Naive B cell (primary cell): ENCODE data around the gene ADGRB3. TPM values are rescaled to one million over a fixed set of nuclear protein-coding genes. Genes with fewer than 3 reads are reported as not detected.

ENCODE experiments used
- ATAC-seq, 2 donors: fragments of 150-1000 bp; cut with Tn5 transposase; 2 replicates each; pipeline ENCODE4 v1.10.0; 2021; ENCODE audit warnings: low read depth in 2 of 2, mild to moderate bottlenecking in 2 of 2, moderate library complexity in 2 of 2
- DNase-seq: peaks from one replicate; pipeline ENCODE4 v3.0.0; 2022
- H3K27ac Mint-ChIP-seq, 6 donors: one replicate each; pipeline ENCODE4 v1.8.0; 2020 to 2022; ENCODE audit warnings: mild to moderate bottlenecking in 6 of 6, mixed read lengths in 6 of 6, moderate library complexity in 5 of 6, inconsistent platforms in 2 of 6
- H3K27me3 Mint-ChIP-seq, 3 donors: one replicate each; pipeline ENCODE4 v1.8.0; 2021 to 2022; ENCODE audit warnings: mixed read lengths in 3 of 3, mild to moderate bottlenecking in 1 of 3
- H3K36me3 Mint-ChIP-seq, 2 donors: one replicate each; pipeline ENCODE4 v1.8.0; 2020 to 2022; ENCODE audit warnings: mixed read lengths in 2 of 2, inconsistent platforms in 1 of 2, mild to moderate bottlenecking in 1 of 2
- H3K4me1 Mint-ChIP-seq, 3 donors: one replicate each; pipeline ENCODE4 v1.8.0; 2020 to 2022; ENCODE audit warnings: mixed read lengths in 3 of 3, inconsistent platforms in 1 of 3, mild to moderate bottlenecking in 1 of 3, moderate library complexity in 1 of 3
- H3K4me3 Mint-ChIP-seq, 8 donors: one replicate each; pipeline ENCODE4 v1.8.0; 2020 to 2022; ENCODE audit warnings: mild to moderate bottlenecking in 8 of 8, mixed read lengths in 8 of 8, moderate library complexity in 8 of 8, inconsistent platforms in 2 of 8
- H3K9me3 Mint-ChIP-seq, 7 donors: one replicate each; pipeline ENCODE4 v1.8.0; 2020 to 2022; ENCODE audit warnings: mixed read lengths in 7 of 7, mild to moderate bottlenecking in 5 of 7, inconsistent platforms in 2 of 7, moderate library complexity in 1 of 7
- polyA plus RNA-seq, 6 donors: library from polyadenylated mRNA; unstranded; fragments of 300-500 nt; fragmentation: Illumina TruSeq; gene quantifications; one replicate each; pipeline ENCODE4 v1.2.3, GENCODE V29; 2021; ENCODE audit warnings: low read depth in 6 of 6

The ADGRB3 gene
- polyA plus RNA-seq, 6 donors from 2014 or later: not detected

DNA sequence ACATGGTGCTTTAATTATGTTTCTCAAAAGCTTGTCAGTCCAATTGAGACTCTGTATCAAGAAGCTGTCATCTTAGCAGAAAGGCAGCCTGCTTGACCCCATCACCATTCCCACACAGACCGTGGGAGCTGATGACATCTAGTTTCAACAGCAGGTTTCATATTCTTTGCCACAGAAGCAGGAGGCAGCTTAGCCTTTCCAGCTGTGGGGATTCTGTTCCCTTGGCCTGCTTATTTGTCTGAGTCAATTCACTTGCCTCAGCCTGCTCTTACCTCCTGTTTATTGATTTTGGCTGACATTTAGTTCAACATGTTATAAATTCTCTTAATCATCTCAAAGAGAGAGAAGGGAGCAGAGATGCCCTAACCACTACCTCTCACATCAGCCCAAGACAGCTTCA, 527.7 kb downstream of the ADGRB3 start:
- DNase-seq (no peak), ATAC-seq (no peak)
- peaks cover 0 to 3% (median 0%) of the 10 kb centered on the region in 7 donors for H3K9me3 Mint-ChIP-seq
- no peaks in the 10 kb centered on the region for H3K4me1 Mint-ChIP-seq
- no peak overlapping the region for H3K4me3 Mint-ChIP-seq
- no peaks in the 10 kb centered on the region for H3K27me3 Mint-ChIP-seq
- no peak overlapping the region for H3K27ac Mint-ChIP-seq
- no peaks in the 10 kb centered on the region for H3K36me3 Mint-ChIP-seq

DNA sequence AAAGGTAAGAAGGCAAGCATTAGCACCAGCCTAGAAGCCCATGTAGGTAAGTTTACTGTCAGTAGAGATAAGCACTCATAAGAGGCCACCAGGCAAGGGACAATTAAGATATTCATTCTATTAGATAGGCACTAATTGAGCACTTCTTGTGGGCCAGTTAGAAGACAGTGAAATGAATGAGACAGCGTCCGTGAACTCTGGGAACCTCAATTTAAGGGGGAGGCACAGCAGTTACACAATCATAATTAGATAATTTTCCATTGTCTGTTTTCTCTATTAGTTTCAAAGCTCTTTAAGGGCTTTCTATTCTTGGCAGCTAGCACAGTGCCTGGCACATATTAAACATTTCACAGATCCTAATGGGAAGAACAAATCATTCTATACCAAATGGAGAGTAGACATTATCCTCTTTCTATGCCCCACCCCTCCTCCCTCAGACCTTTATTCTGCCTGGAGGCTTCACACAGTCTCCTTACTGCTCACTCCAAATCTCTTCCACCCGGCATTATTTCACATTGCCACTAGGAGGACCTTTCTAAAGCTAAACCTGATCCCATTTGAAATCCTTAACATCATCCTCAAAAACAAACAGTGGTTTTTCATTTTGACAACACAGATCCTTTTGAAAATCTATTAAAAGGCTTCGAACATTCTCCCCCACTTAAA, 529.6 kb downstream of the ADGRB3 start:
- no peaks in the 10 kb centered on the region for H3K4me1 Mint-ChIP-seq
- DNase-seq (no peak), ATAC-seq (no peak)
- no peak overlapping the region for H3K27ac Mint-ChIP-seq
- no peak overlapping the region for H3K4me3 Mint-ChIP-seq
- H3K9me3 Mint-ChIP-seq: peaks cover 0 to 3% (median 0%) of the 10 kb centered on the region in 7 donors
- H3K36me3 Mint-ChIP-seq: no peaks in the 10 kb centered on the region
- no peaks in the 10 kb centered on the region for H3K27me3 Mint-ChIP-seq

DNA sequence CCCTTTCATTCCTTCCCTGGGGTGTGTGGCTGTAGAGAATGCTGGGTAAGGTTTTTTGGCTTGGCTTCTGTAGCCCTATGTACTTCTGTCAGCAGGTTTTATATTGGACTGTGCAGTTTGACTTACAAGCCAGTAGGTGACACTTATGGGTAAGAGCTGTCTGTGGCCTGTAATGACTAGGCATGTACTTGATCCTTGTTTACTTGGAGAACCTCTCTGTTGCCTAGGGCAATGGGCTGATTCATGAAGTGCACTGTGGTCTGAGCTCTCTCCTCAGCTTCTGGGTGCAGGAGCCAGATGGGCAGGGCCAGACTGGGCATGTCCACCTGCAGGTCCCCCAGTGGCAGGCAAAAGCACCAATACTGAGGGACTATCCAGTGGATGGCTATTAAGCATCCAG, 544.6 kb downstream of the ADGRB3 start:
- Mint-ChIP-seq H3K9me3 (peaks cover 0 to 7% (median 0%) of the 10 kb centered on the region in 7 donors), H3K36me3 (no peaks in the 10 kb centered on the region), H3K27ac (no peak overlapping the region), H3K4me1 (no peaks in the 10 kb centered on the region), H3K4me3 (no peak overlapping the region), H3K27me3 (no peaks in the 10 kb centered on the region)
- no peak for DNase-seq
- no peak for ATAC-seq

DNA sequence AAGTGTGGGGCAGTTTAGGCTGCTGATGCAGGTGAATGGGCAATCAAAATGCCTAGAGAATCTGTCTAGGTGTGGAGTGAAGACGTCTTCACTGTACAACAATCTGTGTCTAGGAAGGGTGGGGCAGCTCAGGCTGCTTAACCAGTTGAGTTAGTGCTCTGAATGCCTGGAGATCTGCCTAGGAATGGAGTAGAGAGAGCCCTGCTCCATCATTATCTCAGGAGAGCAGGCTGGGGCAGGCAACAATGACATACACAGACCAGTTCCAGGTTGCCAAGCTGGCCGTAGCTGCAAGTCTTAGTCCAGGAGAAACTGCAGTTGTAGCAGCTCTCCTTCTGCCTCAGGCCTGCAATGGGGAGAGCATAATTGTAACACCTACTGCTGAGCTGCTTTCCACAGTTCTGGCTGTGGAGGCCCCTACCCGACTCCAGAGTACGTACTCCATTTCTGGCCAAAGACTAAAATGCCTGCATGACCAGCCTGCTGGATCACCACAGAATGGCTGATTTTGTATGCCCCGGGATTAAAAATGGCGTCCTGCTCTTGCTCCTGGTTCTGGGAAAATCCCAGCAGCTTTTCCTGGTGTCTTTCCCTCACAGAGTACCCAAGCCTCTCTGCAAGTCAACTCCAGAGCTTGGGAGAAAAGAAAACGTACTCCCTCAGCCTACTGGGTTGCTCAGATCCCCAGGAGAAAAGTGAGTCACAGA, 545.4 kb downstream of the ADGRB3 start:
- no peaks in the 10 kb centered on the region for H3K4me1 Mint-ChIP-seq
- H3K36me3 Mint-ChIP-seq: no peaks in the 10 kb centered on the region
- H3K4me3 Mint-ChIP-seq: no peak overlapping the region
- DNase-seq (no peak), ATAC-seq (no peak)
- H3K27ac Mint-ChIP-seq: no peak overlapping the region
- peaks cover 0 to 7% (median 0%) of the 10 kb centered on the region in 7 donors for H3K9me3 Mint-ChIP-seq
- H3K27me3 Mint-ChIP-seq: no peaks in the 10 kb centered on the region

DNA sequence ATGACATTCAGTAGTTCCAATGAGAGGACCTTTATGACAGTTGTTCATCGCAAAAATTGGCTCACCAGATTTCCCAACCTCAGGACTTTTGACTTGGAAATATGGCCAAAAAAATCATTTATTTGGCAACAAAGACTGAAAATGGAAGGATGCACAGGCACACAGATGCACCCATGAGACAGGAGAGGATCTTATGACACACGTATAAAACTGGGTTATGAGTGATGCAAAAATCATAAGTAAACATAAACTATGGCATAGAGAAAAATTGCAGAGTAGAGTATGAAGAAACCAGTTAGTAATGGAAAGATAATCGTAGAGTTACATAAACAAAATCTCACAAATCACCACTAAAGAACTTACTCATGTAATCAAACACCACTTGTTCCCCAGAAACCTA, 546.9 kb downstream of the ADGRB3 start:
- Mint-ChIP-seq H3K4me1 (no peaks in the 10 kb centered on the region), H3K27me3 (no peaks in the 10 kb centered on the region), H3K27ac (no peak overlapping the region), H3K4me3 (no peak overlapping the region), H3K9me3 (peaks cover 0 to 5% (median 0%) of the 10 kb centered on the region in 7 donors), H3K36me3 (no peaks in the 10 kb centered on the region)
- ATAC-seq (no peak), DNase-seq (no peak)

DNA sequence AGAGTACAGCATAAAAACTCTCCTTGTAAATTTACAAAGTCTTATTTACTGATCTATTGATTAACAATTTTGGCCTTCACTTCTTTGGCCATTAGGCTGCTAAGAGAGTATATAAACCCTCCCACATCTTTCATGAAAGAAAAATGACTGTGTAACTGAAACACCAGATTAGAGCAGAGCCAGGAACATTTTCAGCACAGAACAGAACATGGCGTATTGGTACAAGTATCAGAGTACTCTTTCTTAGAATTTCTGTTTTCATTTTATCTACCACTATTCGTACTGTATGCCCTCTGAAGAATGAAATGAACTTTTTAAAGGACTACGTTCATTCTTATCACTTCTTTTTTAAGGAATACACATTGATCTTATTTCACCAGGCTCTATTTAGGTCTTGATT, 550.2 kb downstream of the ADGRB3 start:
- Mint-ChIP-seq H3K27me3 (no peaks in the 10 kb centered on the region), H3K36me3 (no peaks in the 10 kb centered on the region), H3K4me1 (no peaks in the 10 kb centered on the region), H3K9me3 (no peaks in the 10 kb centered on the region), H3K27ac (no peak overlapping the region), H3K4me3 (no peak overlapping the region)
- no peak for DNase-seq
- no peak for ATAC-seq

DNA sequence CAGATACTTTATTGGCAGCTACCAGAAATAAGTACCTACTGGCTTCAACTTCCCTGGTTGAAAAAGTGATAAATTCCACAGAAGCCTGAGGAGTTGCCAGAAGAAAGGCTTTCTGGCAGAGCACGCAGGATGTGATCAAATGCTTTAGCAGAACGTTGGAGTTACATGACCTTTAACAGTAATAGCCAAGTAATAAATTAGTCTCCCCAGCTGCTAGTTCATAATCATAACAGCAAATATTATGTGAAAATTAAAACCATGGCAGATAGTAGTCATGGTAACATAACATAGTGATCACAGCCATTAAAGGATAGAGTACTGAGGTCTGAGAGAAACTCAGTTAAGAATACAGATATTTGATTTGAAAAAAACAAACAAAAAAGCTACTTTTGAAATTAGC, 567.7 kb downstream of the ADGRB3 start:
- DNase-seq (no peak), ATAC-seq (no peak)
- Mint-ChIP-seq H3K36me3 (no peaks in the 10 kb centered on the region), H3K4me1 (no peaks in the 10 kb centered on the region), H3K4me3 (no peak overlapping the region), H3K9me3 (peaks cover 0 to 6% (median 0%) of the 10 kb centered on the region in 7 donors), H3K27me3 (no peaks in the 10 kb centered on the region), H3K27ac (no peak overlapping the region)

DNA sequence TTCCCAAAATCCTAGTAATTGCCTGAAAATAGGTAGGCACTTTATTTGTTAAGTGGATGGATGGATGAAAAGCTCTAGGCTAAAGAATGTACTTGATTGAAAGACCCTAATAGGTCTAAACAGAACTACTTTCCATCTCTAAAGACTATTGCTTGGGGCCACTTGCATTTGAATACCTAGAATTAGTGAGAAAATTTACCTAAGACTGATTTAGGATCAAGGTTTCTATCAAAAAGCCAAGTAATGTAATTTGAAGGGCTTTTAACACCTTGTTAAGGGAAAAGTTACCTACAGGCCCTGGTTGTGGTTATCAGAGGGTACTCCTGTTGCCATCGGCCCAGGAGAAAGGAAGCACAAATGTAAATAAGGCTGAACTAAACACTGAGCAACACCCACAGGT, 581.0 kb downstream of the ADGRB3 start:
- no peak overlapping the region for H3K4me3 Mint-ChIP-seq
- peaks cover 0 to 2% (median 0%) of the 10 kb centered on the region in 7 donors for H3K9me3 Mint-ChIP-seq
- no peaks in the 10 kb centered on the region for H3K4me1 Mint-ChIP-seq
- no peak overlapping the region for H3K27ac Mint-ChIP-seq
- H3K36me3 Mint-ChIP-seq: no peaks in the 10 kb centered on the region
- ATAC-seq (no peak), DNase-seq (no peak)
- H3K27me3 Mint-ChIP-seq: no peaks in the 10 kb centered on the region

DNA sequence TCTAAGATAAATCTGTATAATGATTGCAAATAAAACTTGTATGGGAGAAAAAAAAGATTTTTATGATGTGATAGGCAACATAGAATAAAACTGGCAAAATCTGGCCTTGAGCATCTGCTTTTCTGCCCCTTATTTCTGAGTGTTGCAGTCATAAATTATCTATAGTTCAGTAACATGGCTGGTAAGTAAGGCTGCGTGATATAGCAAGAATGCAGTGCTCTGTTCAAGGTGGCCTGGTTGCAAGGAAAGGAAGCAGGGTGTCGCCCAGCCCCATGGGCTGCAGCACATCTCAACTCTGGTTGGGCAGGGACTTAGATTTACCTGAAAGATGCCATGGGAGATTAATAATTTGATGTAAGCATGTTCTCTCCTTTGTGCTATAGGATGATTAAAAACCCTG, 582.3 kb downstream of the ADGRB3 start:
- Mint-ChIP-seq H3K27ac (no peak overlapping the region), H3K9me3 (peaks cover 0 to 2% (median 0%) of the 10 kb centered on the region in 7 donors), H3K4me3 (no peak overlapping the region), H3K36me3 (no peaks in the 10 kb centered on the region), H3K4me1 (no peaks in the 10 kb centered on the region), H3K27me3 (no peaks in the 10 kb centered on the region)
- DNase-seq (no peak), ATAC-seq (no peak)

DNA sequence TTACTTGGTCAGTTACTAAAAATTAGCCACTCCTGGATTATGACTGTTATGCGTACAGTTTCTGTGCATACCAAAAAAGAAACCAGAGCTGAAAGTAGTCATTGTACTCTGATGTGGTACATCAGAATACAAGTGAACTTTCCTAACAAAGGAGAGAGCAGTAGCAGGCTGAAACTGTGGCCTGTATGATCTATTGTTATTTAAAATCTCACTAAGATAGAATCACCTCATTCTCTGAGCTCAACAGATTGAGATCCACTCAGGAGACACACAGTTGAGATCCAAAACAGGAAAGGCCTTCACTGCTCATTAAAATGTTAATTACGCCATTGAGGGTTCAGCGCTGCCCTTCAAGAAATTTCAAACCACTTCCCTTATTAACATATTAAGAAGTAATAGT, 585.3 kb downstream of the ADGRB3 start:
- H3K9me3 Mint-ChIP-seq: no peaks in the 10 kb centered on the region
- H3K27ac Mint-ChIP-seq: no peak overlapping the region
- no peak overlapping the region for H3K4me3 Mint-ChIP-seq
- DNase-seq: no peak
- no peaks in the 10 kb centered on the region for H3K27me3 Mint-ChIP-seq
- ATAC-seq: no peak
- no peaks in the 10 kb centered on the region for H3K4me1 Mint-ChIP-seq
- H3K36me3 Mint-ChIP-seq: no peaks in the 10 kb centered on the region

DNA sequence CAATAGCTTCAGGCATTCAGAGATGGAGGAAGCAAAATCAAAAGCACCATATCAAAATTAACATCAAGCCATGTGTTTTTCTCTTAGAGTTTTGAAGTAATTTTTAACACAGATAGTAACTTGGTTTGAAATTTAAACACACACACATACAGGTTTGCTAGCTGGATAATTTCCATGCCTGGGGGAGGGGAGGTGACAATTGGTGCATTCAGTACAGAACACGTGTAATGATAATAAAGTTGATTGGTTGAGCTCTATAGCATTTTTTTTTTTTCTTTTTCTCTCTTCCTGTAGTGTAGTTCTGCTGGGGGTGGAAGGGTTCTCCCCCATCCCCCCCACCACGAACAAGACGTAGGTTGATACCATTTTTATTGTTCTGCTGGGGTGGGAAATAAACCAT, 596.9 kb downstream of the ADGRB3 start:
- Mint-ChIP-seq H3K9me3 (peaks cover 0 to 9% (median 0%) of the 10 kb centered on the region in 7 donors), H3K4me3 (no peak overlapping the region), H3K27me3 (peaks cover 0 to 15% (median 0%) of the 10 kb centered on the region in 3 donors), H3K4me1 (no peaks in the 10 kb centered on the region), H3K27ac (no peak overlapping the region), H3K36me3 (peaks cover 0 to 3% of the 10 kb centered on the region in 2 donors)
- no peak for ATAC-seq
- no peak for DNase-seq

DNA sequence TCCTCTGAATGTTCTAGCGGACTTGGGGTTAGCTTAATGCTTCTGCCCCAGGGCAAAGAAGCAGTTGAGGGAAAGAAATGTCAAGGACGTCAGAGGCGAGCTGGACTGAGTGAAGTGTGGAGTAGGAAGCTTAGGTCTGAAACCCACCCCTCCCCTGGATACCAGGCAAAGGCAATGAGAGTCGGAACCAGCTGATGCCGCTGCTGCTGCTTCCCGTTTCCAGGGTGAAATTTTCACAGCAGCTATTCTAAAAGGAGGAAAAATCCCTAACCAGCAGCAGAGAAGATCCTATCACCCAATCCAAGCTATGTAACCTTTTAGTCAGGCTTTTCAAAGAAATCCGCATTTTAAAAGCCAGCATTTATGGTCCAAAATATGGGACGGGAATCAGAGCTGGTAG, 597.4 kb downstream of the ADGRB3 start:
- Mint-ChIP-seq H3K27me3 (peaks cover 0 to 15% (median 0%) of the 10 kb centered on the region in 3 donors), H3K9me3 (peaks cover 0 to 9% (median 0%) of the 10 kb centered on the region in 7 donors), H3K4me3 (no peak overlapping the region), H3K27ac (no peak overlapping the region), H3K36me3 (peaks cover 0 to 3% of the 10 kb centered on the region in 2 donors), H3K4me1 (no peaks in the 10 kb centered on the region)
- DNase-seq (no peak), ATAC-seq (no peak)

DNA sequence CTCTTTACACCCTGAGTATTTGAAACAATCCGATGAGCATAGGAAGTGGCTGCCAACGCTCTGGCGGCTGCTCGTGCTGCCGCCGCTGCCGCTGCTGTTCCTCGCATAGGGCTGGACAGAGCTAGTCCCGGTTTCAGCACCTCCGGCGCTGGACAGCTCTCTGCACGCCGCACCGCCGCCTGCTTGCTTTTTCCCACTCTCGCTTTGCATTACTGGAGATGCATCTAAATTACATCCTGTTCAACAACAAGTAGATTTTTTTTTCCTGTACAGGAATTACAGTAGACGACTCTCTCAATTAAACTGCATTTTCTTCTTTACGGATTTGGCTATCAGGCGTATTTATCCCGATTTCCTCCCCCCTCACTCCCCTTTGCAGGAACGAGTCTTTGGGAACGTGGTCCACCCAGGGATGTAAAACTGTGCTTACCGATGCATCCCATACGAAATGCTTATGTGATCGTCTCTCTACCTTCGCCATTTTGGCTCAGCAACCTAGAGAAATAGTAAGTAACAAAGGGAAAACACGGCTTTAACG, 597.9 kb downstream of the ADGRB3 start:
- DNase-seq: no peak
- no peak for ATAC-seq
- Mint-ChIP-seq H3K27me3 (peaks cover 0 to 15% (median 0%) of the 10 kb centered on the region in 3 donors), H3K27ac (peak overlapping the region in 2 of 6 donors; percentile 72 to 78), H3K4me3 (peak overlapping the region in 1 of 8 donors; percentile 11), H3K9me3 (peaks cover 0 to 9% (median 0%) of the 10 kb centered on the region in 7 donors), H3K4me1 (no peaks in the 10 kb centered on the region), H3K36me3 (peaks cover 0 to 3% of the 10 kb centered on the region in 2 donors)

DNA sequence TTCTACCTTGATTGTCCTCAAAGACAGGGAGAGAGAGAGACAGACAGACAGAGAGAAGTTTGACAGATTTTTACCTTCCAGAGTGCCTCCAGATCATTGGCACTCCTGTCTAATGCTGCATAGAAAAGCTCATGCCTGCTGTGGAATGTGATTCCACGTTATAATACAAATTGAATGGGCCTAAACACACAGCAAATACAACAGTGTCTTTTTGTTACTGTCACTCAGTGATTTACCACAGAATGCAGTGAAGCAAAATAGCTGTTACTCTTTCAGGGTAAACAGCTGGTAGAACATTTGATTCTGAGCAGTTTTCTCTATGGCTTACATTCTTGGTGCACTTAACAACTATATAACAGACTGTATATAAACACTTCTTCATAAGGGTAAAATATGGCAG, 603.0 kb downstream of the ADGRB3 start:
- no peak for DNase-seq
- H3K27ac Mint-ChIP-seq: no peak overlapping the region

More for the DNA sequence above, 603.0 kb downstream of the ADGRB3 start:
- peaks cover 0 to 3% (median 0%) of the 10 kb centered on the region in 3 donors for H3K27me3 Mint-ChIP-seq
- peaks cover 0 to 4% (median 0%) of the 10 kb centered on the region in 7 donors for H3K9me3 Mint-ChIP-seq
- H3K36me3 Mint-ChIP-seq: peaks cover 0 to 2% of the 10 kb centered on the region in 2 donors
- no peaks in the 10 kb centered on the region for H3K4me1 Mint-ChIP-seq
- no peak overlapping the region for H3K4me3 Mint-ChIP-seq
- no peak for ATAC-seq
